ENCODE data around the gene KLHL25.

The KLHL25 gene

DNA sequence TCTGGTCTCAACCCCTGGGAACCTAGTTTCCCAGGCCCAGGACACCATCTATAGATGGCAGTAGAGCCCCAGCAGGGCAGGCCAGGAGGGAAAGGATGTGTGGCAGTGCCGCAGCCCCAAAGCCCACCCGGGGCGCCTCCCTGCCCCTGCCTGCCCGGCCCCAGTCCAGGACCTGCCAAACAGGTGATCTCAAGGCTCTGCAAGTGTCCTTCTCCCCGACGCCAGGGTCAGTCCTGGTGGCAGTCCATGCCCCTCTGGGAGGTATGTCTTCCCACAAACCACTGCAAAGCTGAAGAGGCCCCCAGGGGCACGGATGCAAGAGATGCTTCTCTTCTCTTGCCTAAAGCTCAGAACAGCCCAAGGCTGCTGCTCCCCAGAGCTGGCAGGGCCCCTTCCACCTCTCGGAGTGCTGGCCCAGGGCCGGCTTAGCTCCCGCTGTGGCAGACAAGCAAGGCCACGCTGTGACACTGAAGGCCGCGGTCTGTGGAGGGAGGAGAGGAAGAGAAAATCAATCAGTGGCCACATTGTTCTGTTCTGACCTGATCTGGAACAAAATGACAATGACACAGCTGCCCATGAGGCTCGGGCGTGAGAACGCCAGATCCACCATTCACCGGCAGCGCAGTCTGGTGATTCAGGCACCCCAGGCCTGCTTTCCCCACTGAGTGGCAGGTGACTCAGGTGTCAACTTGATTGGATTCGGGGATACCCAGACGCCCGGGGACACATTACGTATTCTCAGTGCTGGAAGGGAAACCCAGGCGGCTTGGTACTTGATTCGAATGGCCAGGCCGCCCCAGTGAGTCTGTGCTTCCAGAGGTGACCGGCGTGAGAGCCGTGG, 34.0 kb downstream of the KLHL25 start:
- no peak for DNase-seq (ENCODE audit: low read depth)
- no peak overlapping the region for H3K4me3 ChIP-seq (ENCODE audit: low read depth, low read length)
- 0 out of 2 replicates have a peak, but pooled peaks have one; percentile 17 for TF ChIP-seq CTCF (IDR thresholded peaks at IDR 0.05; ENCODE audit: control insufficient read depth, extremely low read depth, insufficient read depth)

DNA sequence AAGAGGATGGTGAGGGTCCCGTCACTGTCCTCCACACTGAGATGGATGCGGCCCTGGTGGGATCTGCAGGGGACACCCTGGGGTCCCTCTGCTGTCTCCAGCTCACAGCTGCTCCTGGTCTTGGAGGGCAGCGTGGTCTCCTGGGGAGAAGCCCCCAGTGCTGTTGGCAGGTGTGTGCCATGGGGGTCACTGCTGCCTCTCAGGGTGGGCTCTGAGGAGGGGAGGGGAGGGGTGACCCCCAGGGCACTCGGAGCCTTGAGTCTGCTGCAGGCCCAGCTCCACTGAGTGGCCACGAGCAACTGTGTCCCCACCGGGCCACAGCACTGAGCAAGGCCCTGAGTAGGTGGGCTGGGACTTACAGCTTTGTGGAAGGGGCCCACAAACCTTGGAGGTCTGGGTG, 34.7 kb downstream of the KLHL25 start:
- TF ChIP-seq CTCF (IDR thresholded peaks at IDR 0.05; ENCODE audit: control insufficient read depth, extremely low read depth, insufficient read depth): no peak

GRCh38 chr15:85759376-85759775, 35.3 kb downstream of the KLHL25 start:
- H3K4me3 ChIP-seq (ENCODE audit: low read depth, low read length): no peak overlapping the region
- DNase-seq (ENCODE audit: low read depth): no peak
- no peak for TF ChIP-seq CTCF (IDR thresholded peaks at IDR 0.05; ENCODE audit: control insufficient read depth, extremely low read depth, insufficient read depth)

More for the DNA sequence above, 34.7 kb downstream of the KLHL25 start:
- no peak overlapping the region for H3K4me3 ChIP-seq (ENCODE audit: low read depth, low read length)
- no peak for DNase-seq (ENCODE audit: low read depth)

GRCh38 chr15:85758655-85758978, 36.1 kb downstream of the KLHL25 start:
- H3K4me3 ChIP-seq (ENCODE audit: low read depth, low read length): no peak overlapping the region
- no peak for TF ChIP-seq CTCF (IDR thresholded peaks at IDR 0.05; ENCODE audit: control insufficient read depth, extremely low read depth, insufficient read depth)
- no peak for DNase-seq (ENCODE audit: low read depth)

DNA sequence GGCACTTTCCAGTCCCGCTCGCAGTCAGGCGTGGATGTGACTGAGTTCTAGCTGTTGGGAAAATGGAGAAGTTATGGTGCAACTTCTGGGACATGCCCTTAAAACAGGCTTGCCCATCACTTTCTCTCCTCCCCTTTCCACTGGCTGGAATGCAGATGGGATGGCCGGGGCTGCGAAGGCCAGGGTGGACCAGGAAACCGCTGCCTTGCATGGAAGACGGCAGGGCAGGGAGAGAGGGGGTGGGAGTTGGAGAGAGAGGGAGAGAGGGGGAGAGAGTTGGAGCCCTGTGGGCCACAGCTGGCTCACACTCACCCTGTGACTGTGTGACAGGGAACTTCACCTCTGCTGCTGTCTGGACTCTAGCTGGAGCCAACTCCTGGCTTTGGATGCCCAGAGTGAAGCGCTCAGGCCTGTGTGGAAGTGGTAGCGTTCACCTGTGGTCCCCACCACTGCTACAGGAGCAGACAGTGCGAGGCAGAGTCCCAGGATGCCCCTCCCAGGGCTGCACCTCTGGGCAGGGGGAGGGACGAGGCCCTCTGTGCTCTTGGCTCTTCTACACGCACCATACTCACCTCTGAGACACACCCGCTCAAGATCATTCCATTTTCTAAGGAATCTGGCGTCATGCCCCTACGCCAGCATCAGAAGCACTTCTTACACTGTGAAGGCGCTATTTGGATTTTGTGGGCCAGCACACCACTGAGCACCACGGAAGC, 36.6 kb downstream of the KLHL25 start:
- no peak for TF ChIP-seq CTCF (IDR thresholded peaks at IDR 0.05; ENCODE audit: control insufficient read depth, extremely low read depth, insufficient read depth)
- DNase-seq (ENCODE audit: low read depth): no peak
- no peak overlapping the region for H3K4me3 ChIP-seq (ENCODE audit: low read depth, low read length)

DNA sequence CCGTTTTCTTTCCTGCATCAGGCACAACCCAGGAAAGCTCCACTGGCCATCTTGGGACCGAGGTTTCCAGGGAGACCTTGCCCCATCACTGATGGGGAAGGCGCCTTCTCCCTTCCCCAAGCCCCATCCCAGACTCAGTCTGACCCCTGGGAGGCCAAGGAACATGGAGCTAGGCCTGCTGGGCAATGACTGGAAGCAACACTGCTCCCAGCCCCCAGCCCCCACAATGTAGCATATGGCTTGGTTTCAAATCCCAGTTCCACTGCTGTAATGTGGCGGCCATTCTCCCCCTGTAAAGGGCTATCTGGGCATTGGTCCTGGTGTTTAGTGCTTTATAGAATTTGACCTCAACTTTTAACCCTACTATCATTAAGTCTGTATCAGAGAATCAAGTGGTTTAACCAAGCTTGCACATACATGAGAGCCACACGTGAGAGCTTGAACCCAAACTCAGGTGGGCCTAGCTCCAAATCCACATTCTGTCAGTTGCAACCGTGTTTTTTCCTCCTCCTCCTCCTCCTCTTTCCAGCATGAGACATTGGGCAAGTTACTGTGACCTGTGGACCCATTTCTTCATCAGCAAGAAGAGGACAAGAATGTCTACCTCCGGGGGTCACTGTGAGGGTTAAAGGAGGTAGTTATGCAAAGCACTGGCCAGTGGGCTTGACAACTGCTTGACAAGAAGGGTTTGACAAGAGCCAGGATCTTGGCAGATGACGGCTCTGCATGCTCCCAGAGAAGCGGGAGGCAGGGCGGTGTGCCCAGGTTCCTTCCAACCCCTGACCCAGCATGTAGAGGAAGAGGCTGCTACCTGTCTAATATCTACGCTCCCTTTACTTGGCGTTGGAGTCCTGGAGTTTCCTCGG, 37.4 kb downstream of the KLHL25 start:
- H3K4me3 ChIP-seq (ENCODE audit: low read depth, low read length): no peak overlapping the region
- TF ChIP-seq CTCF (IDR thresholded peaks at IDR 0.05; ENCODE audit: control insufficient read depth, extremely low read depth, insufficient read depth): no peak
- DNase-seq (ENCODE audit: low read depth): no peak
